ENCODE measurements around the gene EEIG2. TPM values are rescaled to one million over a fixed set of nuclear protein-coding genes. Genes with fewer than 3 reads are reported as not detected.

EEIG2 gene
- total RNA-seq = 8.5 and 18.0 TPM in 2 replicates

DNA sequence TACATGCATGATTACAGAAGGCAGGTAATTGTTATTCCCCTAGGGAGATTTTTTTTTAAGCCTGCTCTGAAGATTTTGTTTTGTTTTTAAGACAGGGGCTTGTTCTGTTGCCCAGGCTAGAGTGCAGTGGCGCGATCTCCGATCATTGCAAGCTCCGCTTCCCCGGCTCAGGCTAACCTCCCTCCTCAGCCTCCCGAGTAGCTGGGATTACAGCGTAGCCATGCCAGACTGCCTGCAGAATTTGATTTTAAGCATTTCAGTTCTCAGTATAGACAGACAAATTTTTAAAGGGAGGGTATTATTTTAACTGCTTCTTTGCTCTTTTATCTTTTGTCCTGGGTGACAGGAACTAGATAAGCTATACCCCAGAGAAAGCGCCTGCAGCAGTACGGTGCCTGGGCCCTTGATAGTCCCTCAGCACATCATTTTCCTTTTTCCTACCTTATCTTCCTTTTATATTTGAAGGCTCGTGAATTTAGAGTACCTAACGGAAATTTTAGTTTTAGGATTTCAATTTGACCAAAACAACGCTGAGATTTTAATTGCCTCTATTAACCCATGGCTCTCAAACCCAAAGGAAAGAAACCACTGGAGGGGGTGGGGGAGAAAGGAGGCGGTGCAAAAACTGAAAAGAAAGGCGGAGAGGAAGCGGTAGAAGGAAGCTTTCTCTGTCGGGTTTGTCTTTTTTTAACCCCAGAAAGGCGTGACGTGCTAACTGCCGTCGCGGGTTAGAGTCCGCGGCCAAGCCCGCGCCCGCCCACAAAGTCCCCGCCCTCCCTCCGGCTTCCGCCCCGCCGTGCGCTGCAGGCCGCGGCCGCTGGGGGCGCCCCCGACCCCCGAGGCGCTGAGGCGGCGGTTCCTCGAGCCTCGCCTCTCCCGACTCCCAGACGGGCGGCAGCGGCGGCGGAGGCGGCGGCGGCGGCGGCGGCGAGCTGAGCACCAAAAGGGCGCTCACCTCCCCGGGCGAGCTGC, at the start of gene EEIG2:
Gene EEIG2 (plus strand): TSS at position 886 of the 972 bp plus-strand sequence. CDS start 329 bp downstream, outside the sequence.

Other genes starting within 250 kb of the EEIG2 start
- gene NBPF6, start 109.8 kb upstream of the EEIG2 start, total RNA-seq = 1.1 TPM in 1 of 2 replicates, not detected in the other
- 2.8 and 8.6 TPM in 2 replicates for gene HENMT1, start 101.0 kb downstream of the EEIG2 start, total RNA-seq
- 16.2 and 20.8 TPM in 2 replicates for gene PRPF38B, start 132.2 kb downstream of the EEIG2 start, total RNA-seq
- under 0.01 TPM in 1 of 2 replicates, not detected in the other for gene FNDC7, start 152.8 kb downstream of the EEIG2 start, total RNA-seq
- 42.9 and 46.0 TPM in 2 replicates for gene STXBP3, start 186.6 kb downstream of the EEIG2 start, total RNA-seq

Measured in placental pericyte (primary cell).